ENCODE measurements around the gene CFB.

CFB gene

DNA sequence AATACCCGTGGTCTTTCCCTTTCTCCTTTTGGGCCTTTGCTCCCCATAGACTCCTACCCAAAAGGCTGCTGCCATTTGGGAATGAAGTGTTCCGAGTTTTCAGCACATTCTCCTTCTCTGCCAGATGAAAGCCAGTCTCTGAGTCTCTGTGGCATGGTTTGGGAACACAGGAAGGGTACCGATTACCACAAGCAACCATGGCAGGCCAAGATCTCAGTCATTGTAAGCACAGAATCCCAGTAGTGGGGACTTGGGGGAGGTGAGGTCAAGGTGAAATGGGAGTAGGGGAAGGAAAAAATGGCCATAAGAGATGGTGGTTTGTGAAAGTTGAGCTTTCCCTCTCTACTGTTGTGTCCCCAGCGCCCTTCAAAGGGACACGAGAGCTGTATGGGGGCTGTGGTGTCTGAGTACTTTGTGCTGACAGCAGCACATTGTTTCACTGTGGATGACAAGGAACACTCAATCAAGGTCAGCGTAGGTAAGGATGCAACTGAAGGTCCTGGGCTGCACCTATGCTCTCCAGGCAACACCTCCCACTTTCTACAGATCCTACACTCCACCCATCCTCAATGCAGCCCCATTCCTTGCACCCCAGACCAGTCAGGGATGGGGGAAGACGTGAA lies 4.1 kb downstream of the CFB start:
- no peak for DNase-seq

DNA sequence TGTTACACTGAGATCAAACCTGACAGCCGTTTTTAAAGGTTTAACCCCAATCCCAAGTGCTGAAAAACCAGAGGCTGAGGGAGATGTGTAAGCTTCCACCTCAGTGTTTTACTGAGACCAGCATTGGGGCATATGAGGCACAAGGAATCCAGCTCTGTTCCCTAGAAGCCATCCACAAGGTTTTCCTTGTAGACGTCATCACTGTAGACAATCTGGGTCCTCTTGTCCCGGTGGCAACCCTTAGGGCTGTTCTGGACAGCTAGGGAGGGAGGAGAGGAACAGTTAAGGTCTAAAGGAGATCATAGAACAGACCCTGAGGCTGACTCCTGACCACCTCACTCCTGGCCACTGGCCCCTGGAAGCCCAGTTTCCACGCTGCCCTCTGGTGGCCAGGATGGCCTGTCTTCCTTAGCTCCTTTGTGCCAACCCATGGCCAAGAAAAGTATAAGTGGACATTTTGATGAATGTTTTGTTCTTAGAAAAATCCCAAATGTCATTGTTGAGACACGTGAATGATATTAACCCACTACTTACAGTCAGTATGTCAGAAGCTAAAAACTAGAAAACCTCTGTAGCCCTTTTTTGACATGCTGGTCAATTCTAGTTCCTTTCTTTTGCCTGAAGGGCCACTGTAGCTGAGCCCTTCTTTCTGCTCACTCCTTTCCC lies 6.4 kb downstream of the CFB start:
- peak; percentile 39 to 66 for DNase-seq

DNA sequence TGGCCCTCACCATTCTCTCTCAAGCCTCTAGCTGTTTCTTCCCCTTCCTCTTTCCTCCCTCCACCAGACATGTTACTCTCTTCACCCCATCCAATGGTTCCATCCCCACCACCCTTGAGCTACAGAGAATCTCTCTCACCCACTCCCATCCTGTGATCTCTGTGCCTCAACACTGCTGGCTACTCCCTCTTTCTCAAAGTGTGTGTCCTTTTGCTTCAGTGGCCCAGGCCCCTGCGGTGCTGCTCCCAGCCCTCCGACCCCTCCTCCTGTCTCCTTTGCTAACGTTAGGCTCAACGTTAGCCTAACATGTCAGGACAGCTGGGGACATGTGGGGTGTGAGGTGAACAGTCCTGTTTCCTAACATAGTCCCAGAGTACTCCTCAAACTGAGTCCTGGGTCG lies 7.0 kb downstream of the CFB start:
- no peak for DNase-seq

DNA sequence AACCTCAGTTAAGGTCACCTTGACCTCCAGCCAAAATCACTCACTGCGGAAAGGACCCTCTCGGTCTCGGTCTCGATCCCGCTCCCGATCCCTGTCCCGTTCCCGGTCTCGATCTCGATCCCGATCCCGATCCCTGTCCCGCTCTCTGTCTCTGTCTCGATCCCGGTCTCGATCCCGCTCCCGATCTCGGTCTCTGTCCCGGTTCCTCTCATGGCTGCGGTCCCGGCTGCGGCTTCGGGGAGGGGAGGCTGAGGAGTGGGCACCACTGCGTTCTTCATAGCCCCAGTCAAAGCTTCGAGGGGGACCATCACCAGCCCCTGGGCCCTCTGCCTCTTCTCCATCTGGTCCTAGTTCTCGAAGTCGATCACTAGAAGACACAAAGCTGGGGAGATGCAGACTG lies 8.6 kb downstream of the CFB start:
- DNase-seq: no peak

DNA sequence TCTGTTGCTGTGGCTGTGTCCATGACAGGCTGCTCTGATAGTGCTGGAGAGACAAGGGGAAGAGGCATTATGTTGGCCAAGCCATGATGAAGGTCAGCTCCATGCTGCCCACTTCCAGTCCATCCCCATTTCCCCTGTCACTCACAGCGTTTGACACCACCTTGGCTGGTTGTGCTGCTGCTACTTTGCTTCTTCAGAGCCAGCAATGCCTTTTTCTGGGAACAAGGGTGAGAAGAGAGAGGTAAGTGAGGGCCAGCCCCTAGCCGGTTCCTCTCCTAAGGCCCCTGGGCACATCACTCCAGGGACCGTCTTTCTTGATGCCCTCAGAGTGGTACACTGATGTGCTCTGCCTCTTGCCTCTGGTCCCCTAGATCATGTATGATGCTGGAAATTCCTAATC lies 10.9 kb downstream of the CFB start:
- DNase-seq: no peak

DNA sequence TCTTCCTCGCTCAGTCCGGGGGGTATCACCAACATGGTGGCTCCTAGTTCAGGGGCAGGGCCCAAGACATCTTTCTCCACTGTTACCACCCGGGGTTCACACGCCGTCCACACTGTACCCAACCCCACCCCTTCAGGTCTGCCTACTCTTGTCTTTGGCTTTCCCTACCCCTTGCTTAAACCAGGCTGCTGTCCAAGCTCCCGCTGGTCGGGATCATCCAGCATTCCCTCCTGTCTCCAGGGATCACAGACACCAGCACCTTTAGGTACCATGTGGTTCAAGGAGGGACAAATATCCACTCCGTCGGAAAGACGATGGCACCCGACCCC lies 12.5 kb downstream of the CFB start:
- DNase-seq: no peak

DNA sequence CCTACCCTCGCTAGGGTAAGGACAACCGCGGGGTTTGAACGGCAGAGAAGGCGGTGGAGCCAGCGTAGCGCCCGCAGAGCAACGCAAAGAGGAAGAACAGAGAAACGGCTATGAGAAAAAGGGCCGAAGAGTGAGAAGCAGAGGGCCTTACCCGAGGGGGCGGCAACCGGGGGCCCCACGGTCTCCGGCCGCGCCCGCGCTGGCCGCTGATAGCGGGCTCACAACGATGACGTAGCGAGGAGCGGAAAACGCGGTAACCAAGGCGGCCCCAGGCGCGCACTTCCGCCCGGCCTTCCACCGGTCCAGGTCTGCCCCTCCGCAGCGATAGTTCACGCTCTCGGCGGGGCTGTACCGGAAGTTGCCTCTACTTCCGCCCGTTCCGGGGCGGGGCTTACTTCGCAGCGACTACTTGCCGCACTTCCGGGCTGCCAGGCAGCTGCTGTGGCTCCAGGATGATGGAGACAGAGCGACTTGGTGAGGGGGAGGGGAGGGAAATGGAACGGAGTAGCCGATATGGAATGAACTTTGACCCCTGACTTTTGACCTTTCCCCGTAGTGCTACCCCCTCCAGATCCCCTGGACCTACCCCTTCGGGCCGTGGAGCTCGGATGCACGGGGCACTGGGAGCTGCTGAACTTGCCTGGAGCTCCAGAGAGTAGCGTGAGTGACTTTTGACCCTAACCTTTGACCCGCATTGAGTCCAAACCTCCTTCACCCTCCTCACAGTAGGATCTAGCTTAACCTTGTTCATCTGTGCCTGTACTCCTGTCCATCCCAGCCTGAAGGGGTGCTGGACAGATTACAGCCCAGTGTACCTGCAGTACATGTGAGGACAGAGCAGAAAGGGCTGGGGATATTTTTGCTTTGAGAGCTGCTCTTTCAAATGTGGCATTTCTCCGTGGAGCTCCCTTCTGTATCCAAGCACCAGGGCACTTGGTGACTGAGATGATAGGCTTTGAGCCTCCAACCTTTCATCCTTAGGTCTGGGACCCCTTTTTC lies 13.1 kb downstream of the CFB start, which contains the start of the genes NELFE and SKIC2:
Gene NELFE, minus strand, starts transcription at position 231 of the 999 bp plus-strand sequence. CDS start 525 bp downstream, outside the sequence.
Gene SKIC2, plus strand, starts transcription at position 435 of the 999 bp plus-strand sequence. Its CDS starts 18 bp downstream, at position 453.
- peak; percentile 95 to 98 for DNase-seq

DNA sequence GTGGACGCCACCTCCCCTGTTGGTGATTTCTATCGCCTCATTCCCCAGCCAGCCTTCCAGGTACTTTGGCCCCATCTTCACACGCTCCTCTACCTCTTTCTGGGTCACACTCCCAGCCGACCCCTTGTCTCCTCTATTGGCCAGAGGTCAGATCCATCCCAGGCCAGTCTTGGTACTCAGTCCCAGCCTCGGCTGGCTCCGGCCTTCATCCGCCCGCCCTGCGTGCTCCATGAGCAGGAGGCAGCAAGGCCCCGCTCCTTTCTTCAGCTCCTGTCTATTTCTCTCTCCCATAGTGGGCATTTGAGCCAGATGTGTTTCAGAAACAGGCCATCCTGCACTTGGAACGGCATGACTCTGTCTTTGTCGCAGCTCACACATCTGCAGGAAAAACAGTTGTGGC lies 15.7 kb downstream of the CFB start:
- no peak for DNase-seq

DNA sequence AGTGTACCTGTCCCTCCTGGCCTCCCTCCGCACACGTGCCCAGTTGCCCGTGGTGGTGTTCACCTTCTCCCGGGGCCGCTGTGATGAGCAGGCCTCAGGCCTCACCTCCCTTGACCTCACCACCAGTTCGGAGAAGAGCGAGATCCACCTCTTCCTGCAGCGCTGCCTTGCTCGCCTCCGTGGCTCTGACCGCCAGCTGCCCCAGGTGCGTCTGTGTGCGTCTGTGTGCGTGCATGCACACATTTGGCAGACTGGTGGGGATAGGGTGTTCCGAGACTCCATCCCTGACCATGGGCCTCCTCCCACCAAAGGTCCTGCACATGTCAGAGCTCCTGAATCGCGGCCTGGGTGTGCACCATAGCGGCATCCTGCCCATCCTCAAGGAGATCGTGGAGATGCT lies 18.0 kb downstream of the CFB start:
- DNase-seq: no peak

DNA sequence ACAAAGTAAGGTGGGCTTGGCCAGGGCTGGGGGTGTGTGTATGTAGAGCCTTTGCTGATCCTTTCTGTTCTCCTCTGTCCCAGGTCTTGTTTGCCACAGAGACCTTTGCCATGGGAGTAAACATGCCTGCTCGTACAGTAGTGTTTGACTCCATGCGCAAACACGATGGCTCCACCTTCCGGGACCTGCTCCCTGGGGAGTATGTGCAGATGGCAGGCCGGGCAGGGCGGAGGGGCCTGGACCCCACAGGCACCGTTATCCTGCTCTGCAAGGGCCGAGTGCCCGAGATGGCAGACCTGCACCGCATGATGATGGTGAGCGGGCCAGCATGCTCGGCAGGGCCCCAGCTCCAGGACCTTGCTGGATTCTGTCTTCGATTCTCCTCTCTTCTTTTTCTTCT lies 19.8 kb downstream of the CFB start:
- no peak for DNase-seq

DNA sequence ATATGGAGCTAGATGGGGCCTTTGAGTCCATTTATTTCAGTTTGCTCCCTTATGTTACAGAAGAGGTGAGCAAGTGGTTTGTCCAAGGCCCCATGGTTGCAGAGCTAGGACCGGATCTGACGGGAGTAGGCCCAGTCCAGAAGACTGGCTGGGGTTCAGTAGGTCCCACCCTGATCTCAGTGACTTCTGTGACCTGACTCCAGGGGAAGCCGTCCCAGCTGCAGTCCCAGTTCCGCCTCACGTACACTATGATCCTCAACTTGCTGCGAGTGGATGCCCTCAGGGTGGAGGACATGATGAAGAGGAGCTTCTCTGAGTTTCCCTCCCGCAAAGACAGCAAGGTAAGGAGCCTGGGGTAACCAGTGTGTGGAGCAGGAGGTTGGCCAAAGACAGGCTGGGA lies 20.6 kb downstream of the CFB start:
- no peak for DNase-seq

DNA sequence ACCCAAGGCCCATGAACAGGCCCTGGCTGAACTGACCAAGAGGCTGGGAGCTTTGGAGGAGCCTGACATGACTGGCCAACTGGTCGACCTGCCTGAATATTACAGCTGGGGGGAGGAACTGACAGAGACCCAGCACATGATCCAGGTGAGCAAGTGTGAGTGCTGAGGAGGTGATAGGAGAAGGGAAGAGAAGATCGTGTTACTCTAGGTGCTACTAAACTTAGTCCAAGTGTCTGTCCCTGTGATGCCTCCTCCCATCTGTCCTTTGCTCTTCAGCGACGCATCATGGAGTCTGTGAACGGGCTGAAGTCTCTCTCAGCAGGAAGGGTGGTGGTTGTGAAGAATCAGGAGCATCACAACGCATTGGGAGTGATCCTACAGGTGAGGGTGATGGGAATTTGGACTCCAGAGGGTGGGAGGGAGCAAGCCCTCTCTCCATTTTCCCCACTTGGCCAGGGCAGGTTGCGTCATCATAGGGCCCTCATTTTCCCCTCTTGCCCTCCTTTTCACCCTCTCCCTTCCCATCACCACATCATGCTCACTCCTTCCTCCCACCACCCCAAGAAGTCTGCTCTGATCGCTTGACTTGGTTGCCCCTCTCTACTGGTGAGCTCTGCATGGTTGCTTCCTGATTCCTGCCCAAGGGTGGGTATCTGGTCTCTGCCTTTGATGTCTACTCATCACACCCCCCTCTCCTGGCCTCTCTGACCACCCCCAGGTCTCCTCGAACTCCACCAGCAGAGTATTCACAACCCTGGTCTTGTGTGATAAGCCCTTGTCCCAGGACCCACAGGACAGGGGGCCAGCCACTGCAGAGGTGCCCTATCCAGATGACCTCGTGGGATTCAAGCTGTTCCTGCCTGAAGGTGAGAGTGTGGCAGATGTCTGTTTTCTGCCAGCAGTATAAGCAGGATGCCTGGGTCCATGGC lies 21.4 kb downstream of the CFB start:
- DNase-seq: no peak

DNA sequence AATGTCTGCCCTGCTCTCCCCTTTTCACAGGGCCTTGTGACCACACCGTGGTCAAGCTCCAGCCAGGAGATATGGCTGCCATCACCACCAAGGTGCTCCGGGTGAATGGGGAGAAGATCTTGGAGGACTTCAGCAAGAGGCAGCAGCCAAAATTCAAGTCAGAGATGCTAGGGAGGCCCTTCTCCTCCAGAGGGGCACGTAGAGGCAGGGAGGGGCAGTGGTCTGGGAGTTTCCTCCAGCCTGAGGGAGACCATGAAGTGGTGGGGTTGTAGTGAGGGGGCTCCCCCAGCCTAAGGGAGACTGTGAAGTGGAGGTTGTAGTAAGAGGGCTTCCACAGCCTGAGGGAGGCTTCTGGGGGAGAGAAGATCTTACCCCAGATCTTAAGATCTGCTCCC lies 22.0 kb downstream of the CFB start:
- DNase-seq: no peak

DNA sequence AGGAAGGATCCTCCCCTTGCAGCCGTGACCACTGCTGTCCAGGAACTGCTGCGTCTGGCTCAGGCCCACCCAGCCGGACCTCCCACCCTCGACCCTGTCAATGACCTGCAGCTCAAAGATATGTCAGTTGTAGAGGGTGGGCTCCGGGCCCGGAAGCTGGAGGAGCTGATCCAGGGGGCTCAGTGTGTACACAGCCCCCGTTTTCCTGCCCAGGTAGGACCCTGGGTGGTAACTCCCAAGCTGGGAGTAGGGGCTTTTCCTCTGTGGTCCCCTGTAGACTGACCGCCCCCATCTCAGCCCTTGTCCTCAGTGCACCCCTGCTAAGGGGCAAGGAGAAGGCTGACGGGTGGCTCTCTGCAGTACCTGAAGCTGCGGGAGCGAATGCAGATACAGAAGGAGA lies 22.4 kb downstream of the CFB start:
- DNase-seq: no peak

DNA sequence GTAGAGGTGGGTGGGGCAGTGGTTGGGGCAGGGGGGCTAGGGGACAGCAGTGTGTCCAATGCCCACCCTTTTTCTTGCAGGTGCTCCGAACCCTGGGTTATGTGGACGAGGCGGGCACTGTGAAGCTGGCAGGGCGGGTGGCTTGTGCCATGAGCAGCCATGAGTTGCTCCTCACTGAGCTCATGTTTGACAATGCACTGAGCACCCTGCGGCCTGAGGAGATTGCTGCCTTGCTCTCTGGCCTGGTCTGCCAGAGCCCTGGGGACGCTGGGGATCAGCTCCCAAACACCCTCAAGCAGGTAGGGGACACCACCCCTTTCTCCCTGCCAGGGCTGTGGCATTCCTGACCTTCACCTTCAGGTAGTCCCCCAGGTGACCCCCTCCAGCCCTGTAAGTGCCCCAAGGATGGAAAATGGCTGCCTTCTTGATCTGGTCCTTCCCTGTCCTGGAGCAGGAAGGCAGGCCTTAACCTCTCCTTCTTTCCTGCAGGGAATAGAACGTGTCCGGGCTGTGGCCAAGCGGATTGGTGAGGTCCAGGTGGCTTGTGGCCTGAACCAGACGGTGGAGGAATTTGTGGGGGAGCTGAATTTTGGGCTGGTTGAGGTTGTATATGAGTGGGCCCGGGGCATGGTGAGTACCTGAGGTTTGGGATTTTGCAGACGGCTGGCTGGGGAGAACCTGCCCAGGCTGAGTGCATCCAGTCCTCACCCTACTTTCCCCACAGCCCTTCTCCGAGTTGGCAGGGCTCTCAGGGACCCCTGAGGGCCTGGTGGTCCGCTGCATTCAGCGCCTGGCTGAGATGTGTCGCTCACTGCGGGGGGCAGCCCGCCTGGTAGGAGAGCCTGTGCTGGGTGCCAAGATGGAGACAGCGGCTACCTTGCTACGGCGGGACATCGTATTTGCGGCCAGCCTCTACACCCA lies 23.2 kb downstream of the CFB start:
- no peak for DNase-seq

DNA sequence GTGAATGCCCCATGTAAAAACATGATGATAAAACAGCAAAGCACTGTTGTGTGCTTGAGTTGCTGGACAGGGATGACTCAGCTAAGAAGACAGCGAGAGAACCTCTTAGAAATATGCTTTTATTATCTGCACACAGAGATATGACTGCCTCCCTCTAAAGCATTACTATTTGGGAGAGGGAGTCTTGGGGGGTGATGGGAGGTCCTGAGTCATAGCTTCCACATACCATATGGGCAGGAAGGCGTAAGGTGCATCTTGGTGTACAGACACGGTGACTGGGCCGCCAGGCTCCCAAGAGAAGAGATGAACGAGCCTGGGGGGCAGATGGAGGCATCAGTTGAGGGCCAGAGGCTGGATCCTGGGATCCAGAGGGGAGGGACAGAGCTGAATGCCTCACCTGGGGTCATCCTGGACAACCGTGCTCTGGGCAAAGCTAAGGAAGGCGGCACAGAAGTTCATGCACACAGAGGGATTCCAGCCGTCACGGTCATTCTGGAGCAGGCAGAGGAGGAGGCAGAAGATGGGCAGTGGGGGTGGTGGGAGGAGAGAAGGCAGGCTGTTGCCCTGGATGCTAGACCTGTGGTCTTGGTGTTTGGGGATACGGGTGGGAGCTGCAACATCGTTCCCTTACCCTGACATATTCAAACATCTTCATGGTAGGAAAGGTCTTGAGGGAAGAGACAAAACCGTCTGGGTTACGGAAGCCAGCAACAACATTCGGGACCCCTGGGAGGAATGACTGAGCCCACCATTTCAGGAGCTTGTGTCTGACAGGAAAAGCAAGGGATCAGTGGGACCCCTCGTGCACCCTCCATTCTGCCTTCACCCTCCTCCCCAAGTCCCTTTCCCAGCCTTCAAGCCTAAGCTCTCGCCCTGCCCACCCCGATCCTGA lies 24.1 kb downstream of the CFB start:
- DNase-seq: no peak

DNA sequence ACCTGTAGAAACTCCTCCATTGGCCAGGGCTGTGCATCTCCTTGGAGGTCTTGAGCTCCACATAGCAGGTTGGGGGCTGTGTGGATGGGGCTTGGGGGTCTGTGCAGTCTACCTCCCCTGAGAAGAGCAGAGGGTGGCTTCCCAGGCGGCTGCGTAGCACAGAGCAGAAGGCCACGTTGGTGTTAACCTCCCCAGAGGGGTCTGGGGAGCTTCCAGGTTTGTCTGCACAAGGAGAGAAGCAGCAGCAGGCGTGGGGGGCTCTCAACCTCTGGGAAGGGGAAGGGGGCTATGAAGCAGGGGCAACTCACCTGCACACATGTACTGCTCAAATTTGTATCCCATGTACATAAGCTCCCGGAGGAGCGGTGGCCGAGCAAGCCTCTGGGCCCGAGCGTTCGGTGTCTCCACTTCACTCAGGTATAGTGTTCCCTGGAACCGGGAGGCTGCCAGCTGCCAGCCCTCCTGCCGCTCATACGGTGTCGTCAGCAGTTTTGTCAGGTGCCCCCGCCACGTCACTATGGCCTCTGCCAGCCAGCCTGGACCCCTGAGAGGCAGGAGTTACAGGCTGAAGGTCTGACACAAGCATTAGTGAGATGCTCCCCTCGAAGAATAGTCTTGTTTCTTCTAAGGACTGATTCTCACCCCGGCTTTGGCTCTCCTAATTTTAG lies 24.8 kb downstream of the CFB start:
- DNase-seq: peak in 1 of 2 experiments; percentile 12

DNA sequence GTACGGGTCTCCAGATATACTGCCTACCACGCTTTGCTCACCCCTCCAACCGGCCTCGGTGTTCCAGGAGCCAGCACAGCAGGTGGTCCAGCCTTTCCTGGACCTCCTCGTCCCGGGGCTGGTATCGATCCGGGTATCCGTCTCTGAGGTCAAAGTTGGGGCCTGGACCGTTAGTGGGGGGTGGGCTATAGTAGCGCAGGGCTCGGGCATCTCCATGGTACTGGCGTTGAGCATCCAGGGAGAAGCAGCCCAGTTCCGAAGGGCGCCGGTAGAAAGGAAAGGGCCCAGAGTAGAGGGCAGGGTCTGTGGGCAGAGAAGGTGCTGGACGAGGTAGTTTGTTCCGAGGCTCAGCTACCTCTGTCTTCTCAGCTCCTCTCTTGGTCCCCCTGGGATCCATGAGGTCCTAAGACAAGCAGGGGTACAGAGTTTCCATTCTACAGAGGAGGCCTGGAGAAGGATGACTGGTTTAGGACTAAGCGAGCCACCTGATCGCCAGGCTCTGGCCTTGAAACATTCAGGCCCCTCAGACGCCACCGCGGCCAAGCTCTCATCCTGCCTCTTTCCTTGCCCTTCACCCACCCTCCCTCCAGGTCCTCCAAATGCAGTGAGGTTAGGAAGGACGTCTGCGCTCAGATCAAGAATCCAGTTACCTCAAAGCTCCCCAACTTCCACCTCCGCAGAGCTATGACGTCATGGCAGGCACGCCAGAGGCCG lies 25.5 kb downstream of the CFB start:
- DNase-seq: no peak
